ENCODE data around the gene VTN. TPM values are rescaled to one million over a fixed set of nuclear protein-coding genes. Genes with fewer than 3 reads are reported as not detected.

The VTN gene
- total RNA-seq, 1 experiment from 2014 or later, result not detected

GRCh38 chr17:28412099-28412498, 42.0 kb upstream of the VTN start:
- BruUV-seq (replicated peaks), result no TSS peak
- Mint-ChIP-seq H3K4me3 (ENCODE audit: low read depth, unreplicated experiment) (no peak overlapping the region), H3K9me3 (ENCODE audit: low read depth, unreplicated experiment) (no peaks in the 10 kb centered on the region), H3K27me3 (ENCODE audit: unreplicated experiment) (peaks cover 67% of the 10 kb centered on the region), H3K4me1 (ENCODE audit: low read depth, unreplicated experiment) (no peaks in the 10 kb centered on the region), H3K27ac (ENCODE audit: unreplicated experiment) (no peak overlapping the region), H3K36me3 (ENCODE audit: insufficient read depth, unreplicated experiment) (no peaks in the 10 kb centered on the region)
- TF ChIP-seq CTCF (IDR thresholded peaks at IDR 0.05; ENCODE audit: unreplicated experiment), result no peak
- DNase-seq, result no peak
- CTCF ChIA-PET, result no interaction called here
- intact Hi-C loops (cut with micrococcal nuclease; ENCODE audit: unreplicated experiment), result no loop called here

- CTCF ChIA-PET, result no interaction called here
- peaks cover 12% of the 10 kb centered on the region for H3K36me3 Mint-ChIP-seq (ENCODE audit: insufficient read depth, unreplicated experiment)
- H3K4me1 Mint-ChIP-seq (ENCODE audit: low read depth, unreplicated experiment), result no peaks in the 10 kb centered on the region
- no TSS peak for BruUV-seq (replicated peaks)
- no peak for DNase-seq
- no peak overlapping the region for H3K27ac Mint-ChIP-seq (ENCODE audit: unreplicated experiment)
- H3K27me3 Mint-ChIP-seq (ENCODE audit: unreplicated experiment), result peaks cover 45% of the 10 kb centered on the region
- no peak overlapping the region for H3K4me3 Mint-ChIP-seq (ENCODE audit: low read depth, unreplicated experiment)
- TF ChIP-seq CTCF (IDR thresholded peaks at IDR 0.05; ENCODE audit: unreplicated experiment), result no peak
- H3K9me3 Mint-ChIP-seq (ENCODE audit: low read depth, unreplicated experiment), result no peaks in the 10 kb centered on the region
- intact Hi-C loops (cut with micrococcal nuclease; ENCODE audit: unreplicated experiment), result no loop called here
These were observed 37.8 kb upstream of the VTN start for GRCh38 chr17:28407974-28408306.

- Mint-ChIP-seq H3K27me3 (ENCODE audit: unreplicated experiment) (peaks cover 40% of the 10 kb centered on the region), H3K4me3 (ENCODE audit: low read depth, unreplicated experiment) (no peak overlapping the region), H3K36me3 (ENCODE audit: insufficient read depth, unreplicated experiment) (peaks cover 12% of the 10 kb centered on the region), H3K27ac (ENCODE audit: unreplicated experiment) (no peak overlapping the region), H3K9me3 (ENCODE audit: low read depth, unreplicated experiment) (no peaks in the 10 kb centered on the region), H3K4me1 (ENCODE audit: low read depth, unreplicated experiment) (no peaks in the 10 kb centered on the region)
- no peak for TF ChIP-seq CTCF (IDR thresholded peaks at IDR 0.05; ENCODE audit: unreplicated experiment)
- intact Hi-C loops (cut with micrococcal nuclease; ENCODE audit: unreplicated experiment), result no loop called here
- CTCF ChIA-PET, result no interaction called here
- BruUV-seq (replicated peaks), result no TSS peak
- no peak for DNase-seq
These were observed 37.2 kb upstream of the VTN start for GRCh38 chr17:28407130-28407973.

GRCh38 chr17:28406473-28406814, 36.3 kb upstream of the VTN start:
- no TSS peak for BruUV-seq (replicated peaks)
- Mint-ChIP-seq H3K36me3 (ENCODE audit: insufficient read depth, unreplicated experiment) (peaks cover 15% of the 10 kb centered on the region), H3K9me3 (ENCODE audit: low read depth, unreplicated experiment) (no peaks in the 10 kb centered on the region), H3K4me3 (ENCODE audit: low read depth, unreplicated experiment) (peak overlapping the region; percentile 86), H3K4me1 (ENCODE audit: low read depth, unreplicated experiment) (no peaks in the 10 kb centered on the region), H3K27me3 (ENCODE audit: unreplicated experiment) (peaks cover 31% of the 10 kb centered on the region), H3K27ac (ENCODE audit: unreplicated experiment) (no peak overlapping the region)
- no peak for TF ChIP-seq CTCF (IDR thresholded peaks at IDR 0.05; ENCODE audit: unreplicated experiment)
- CTCF ChIA-PET, result interaction anchor here (0.5 kb wide), 1 partner anchor 27 kb away, joined by 6 read pairs; no protein-coding TSS in a partner anchor
- DNase-seq, result no peak
- intact Hi-C loops (cut with micrococcal nuclease; ENCODE audit: unreplicated experiment), result no loop called here

Measured in Calu3 (cell line).